8988T (cell line): ENCODE data around the gene METTL13.

Experiments
- DNase-seq: peaks from one replicate; pipeline ENCODE4 v3.0.0; 2011

Gene METTL13

GRCh38 chr1:171803045-171803444 lies 21.6 kb downstream of the METTL13 start:
- no peak for DNase-seq

DNA sequence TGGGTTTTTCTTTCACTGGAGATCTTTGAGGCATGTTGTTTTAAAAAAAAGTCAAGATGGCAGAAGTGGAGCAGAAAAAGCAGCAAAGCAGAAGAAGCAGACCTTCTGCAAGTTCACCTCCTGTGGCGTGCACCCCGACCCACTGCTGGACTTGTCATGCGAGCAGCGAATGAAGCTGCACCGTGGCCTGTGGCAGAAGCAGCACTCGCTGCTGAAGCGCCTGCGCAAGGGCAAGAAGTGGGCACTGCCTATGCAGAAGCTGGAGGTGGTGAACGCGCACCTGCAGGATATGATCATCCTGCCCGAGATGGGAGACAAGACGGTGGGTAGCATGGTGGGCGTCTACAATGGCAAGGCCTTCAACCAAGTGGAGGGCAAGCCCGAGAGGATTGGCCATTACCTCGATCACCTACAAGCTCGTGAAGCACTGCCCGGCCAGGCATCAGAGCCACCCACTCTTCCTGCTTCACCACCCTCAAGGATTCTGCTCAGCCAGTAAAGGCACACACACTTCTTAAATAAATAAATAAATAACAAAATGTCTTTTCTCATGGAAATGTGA lies 22.1 kb downstream of the METTL13 start:
- DNase-seq: no peak

- DNase-seq: no peak
Observed at GRCh38 chr1:171805395-171806115, 24.1 kb downstream of the METTL13 start.

GRCh38 chr1:171807556-171807955 lies 26.1 kb downstream of the METTL13 start:
- no peak for DNase-seq

- DNase-seq: no peak
Observed at GRCh38 chr1:171809834-171810233, 28.4 kb downstream of the METTL13 start.

DNA sequence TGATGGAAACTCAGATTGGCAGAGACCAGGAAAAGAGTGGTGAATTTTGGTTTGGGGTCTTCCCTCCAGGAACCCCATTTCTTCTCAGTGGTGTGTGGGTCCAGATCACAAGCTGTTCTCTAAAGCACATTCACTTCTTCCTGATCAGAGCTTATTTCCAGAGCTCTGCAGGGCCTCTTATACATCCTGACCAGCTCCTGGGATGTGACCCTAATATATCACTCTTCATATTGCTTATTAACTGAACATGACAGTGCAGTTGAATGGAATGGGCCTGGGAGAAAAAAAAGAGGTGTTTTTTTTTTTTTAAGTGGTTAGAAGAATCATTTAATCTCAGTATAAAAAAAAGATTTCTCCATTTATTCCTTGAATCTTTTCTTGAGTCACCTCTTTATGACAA lies 30.2 kb downstream of the METTL13 start:
- DNase-seq: no peak

GRCh38 chr1:171814692-171815091 lies 33.2 kb downstream of the METTL13 start:
- no peak for DNase-seq

DNA sequence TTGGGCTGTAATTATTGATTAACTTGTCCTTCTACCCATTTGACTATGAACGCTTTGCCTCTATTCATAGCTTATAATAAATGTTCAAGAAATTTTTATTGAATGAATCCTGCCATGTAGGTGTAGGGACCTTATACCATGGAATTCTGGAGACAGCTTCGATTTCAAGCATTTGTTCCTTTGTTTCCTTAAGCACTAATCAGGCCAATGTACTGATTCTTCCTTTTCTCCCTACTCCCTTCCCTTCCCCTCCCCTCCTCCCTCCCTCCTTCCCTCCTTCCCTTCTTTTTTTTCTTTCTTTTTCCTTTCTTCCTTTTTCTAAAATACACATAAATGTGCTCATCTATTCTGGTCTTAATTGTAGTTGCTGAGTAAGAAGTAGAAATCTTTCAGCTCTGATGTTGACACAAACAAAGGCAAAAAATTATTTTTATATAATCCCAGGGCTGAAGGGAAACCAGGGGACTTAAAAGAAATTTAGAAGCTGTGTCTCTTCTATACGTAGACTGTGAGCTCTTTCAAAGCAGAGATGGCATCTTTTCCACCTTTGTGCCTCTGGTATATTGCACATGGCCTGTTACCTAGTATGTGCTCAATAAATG lies 34.9 kb downstream of the METTL13 start:
- no peak for DNase-seq

GRCh38 chr1:171817511-171818265 lies 36.2 kb downstream of the METTL13 start:
- no peak for DNase-seq

DNA sequence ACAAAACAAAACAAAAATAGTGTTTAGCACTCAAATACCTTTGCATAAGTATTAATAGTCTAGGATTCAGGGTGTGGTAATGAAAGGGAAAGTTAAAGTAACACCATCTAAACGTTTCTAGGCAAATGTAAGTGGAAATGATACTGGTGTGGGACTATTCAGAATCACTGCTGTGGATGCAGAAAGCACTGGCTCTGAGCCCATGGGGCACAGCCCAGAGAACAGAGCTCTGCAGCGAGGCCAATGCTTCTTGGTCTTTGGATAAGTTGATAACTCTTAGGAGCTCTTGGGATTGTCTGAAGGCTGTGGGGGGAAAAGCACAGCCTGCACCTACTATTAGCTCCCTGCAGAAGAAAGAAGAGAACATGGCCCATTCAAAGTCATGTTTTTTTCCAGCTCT lies 38.5 kb downstream of the METTL13 start:
- no peak for DNase-seq

GRCh38 chr1:171826973-171827372 lies 45.5 kb downstream of the METTL13 start:
- DNase-seq: no peak

GRCh38 chr1:171828794-171829193 lies 47.3 kb downstream of the METTL13 start:
- no peak for DNase-seq

GRCh38 chr1:171833091-171833825 lies 51.8 kb downstream of the METTL13 start:
- DNase-seq: no peak

GRCh38 chr1:171834821-171835220 lies 53.4 kb downstream of the METTL13 start:
- no peak for DNase-seq

GRCh38 chr1:171835891-171836290 lies 54.4 kb downstream of the METTL13 start:
- no peak for DNase-seq

DNA sequence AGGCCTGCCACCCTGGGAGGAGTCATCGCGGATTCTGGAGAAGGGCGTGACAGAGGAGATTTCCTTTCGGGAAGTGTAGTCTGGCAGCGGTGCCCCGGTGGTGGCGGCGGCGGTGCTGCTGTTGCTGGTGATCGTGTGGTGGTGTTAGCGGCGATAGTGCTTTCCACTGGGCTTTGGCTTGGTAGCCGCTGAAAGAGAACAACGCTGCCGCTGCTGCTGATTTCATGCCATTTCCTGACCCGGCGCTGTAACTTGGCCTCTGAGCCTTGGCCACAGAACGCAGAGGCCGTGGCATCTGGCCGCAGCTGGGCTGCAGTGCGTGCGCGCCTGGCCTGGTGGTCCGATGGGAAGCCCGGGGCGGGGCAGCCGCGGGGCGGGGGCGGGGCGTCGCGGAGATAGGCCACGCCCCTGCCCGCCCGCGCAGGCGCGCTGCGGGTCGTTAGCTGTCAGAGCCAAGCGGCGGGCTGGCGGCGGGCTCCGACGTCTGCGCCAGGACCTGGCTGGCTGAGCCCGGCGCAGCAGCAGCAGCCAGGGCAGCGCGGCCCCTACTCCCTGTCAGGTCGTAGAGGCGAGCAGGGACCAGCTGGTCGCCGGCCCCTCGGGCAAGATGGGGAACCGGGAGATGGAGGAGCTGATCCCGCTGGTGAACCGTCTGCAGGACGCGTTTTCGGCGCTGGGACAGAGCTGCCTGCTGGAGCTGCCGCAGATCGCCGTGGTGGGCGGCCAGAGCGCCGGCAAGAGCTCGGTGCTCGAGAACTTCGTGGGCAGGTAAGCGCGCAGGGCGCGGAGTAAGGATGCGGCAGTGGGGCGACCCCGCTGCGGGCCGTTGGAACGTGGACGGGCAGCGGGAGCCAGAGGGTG lies 59.8 kb downstream of the METTL13 start, which contains the start of gene DNM3:
TSS of gene DNM3 (plus strand) at position 449 of the 861 bp plus-strand sequence. CDS start at position 608, 159 bp downstream.
- peak; percentile 85 for DNase-seq

DNA sequence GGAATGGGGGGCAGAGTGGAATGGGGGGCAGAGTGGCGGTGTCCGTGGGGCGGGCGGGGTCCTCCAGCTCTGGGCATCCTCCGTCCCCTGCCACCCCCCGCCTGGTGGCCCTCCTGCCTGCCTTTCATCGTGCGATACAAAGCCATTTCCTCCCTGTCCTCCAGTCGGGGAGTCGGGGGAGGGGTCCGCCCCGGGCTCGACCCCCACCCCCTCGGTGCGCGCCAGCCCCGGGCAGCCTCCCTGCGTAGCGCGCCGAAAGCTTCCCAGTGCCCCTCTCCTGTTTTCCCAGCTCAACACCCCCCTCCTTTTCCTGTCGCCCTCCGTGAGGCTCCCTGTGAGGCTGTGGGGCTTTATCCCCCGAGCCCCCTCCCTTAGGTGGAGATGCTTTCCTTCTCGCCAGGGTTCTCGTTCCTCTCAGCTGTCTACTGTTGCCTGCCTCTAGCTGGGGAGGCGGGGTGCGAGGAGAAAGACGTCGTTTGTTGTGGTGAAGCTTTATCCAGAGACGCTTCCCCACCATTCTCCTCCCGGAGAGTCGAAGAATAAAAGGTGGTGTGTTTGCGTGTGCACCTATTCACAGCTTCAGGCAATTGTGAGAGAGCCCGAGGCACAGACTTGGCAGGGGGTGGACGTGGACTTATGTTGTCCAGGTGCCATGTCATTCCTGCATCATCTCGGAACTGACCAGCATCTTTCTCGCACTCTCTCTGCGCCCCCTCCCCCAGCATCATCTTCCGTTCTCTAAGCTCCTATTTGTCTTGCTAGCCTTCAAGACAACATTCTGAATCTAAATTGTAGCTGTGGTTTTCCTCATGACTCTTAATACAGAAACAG lies 60.7 kb downstream of the METTL13 start:
- DNase-seq: no peak

DNA sequence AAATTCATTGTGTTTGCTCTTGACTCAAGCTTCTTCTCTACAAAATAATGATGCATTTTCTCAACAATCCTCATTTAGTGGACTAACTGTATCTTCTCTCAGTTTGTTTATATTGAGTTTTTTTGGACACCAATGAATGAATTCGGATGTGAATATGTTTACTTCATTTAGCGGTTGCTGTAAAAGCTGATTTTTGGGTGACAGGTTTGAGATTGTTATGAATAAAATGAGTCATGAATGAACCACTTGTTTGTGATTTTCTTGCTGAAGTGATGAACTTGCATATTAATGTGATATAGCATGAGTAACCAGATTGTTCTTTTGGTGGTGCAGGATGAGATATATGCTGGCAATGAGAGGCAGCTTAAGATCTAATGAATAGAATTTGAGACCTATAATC lies 62.9 kb downstream of the METTL13 start:
- no peak for DNase-seq

DNA sequence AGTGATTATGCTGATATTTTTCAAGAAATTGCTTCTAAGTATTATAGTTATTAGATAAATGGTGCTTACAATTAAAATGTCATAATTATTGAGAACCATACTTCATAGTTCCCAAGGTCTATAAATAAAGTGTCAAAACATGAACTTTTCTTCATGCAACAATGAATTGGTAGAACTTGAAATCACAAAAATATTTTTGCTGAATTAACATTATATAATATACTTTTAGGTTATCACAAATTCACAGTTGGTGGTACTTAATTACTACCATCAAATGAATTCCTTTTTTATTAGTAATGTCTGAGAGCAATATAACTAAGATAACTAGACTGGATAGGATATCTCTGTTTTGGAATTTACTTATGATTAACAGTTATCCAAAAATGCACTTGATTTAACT lies 64.5 kb downstream of the METTL13 start:
- DNase-seq: no peak
